NCI-H345 treated with DMSO at 0.1 percent for 48 hours (cell line): ENCODE data around the gene APPBP2.
"Not testable (repeated sequence)": the region's sequence is repeated elsewhere in the genome, so short reads cannot be mapped to it uniquely, and the experiment has no call there.

Source experiments
- DNase-seq: peaks from one replicate; lab custom pipeline; 2025; ENCODE audit not compliant: unreplicated experiment; lab: John Stamatoyannopoulos, UW

Gene APPBP2

DNA sequence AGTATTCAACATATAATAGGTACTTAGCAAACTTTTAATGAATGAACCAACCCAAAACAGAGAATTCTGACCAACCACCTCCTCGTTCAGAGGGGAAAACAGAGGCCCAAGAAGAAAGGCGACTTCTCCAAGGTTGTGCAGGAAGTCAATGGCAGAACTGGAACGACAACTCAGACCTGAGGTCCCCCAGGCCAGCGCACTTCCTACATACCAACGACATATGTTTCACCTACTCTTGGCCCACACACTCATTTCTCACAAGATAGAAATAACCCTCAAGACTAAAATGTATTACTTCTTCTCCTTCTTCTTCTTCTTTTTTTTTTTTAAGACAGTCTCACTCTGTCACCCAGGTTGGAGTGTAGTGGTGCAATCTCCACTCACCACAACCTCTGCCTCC, 89.4 kb downstream of the APPBP2 start:
- DNase-seq, result no peak

DNA sequence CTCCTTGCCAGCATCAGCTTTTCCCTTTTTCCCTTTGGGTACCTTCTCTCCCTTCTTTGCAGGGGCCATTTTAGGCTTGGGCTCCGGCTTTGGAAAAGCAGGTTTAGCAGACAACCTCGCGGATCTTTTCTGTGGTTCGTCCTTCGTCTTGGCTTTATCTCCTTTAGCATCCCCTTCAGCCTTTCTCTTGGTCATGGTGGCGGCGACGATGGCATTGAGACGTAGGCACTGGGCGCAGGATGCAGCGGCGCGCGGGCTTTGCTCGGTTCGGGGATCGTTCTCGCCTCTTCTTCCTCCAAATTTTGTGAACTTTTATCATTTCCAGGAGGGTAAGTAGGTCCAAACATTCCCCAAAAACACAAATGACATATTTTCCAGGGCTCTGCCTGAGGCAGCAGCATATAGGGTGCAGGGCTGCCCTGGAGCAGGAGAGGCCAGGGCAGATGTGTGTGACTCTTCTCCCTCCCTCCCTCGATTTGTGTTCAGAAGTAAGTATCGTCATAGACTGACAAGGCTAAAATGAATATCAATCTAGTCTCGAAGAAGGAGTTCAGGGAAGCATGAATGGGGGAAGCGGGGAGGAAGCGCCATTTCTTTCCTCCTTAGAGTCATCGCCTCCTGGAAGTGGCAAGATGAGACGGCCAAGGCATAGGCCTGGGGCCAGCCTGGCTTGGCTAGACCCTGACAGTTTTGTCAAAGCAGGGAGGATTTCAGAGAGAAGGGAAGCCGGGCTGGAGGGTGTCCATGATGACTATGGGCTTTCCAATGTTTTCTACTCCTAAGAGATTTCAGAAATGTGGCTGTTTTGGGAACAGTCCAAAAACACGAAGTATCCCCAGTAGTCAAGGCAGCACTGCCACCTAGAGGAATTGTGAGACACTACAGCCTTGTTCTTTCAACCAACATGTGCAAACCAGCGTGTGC, 90.5 kb downstream of the APPBP2 start:
- DNase-seq, result peak; percentile 60

DNA sequence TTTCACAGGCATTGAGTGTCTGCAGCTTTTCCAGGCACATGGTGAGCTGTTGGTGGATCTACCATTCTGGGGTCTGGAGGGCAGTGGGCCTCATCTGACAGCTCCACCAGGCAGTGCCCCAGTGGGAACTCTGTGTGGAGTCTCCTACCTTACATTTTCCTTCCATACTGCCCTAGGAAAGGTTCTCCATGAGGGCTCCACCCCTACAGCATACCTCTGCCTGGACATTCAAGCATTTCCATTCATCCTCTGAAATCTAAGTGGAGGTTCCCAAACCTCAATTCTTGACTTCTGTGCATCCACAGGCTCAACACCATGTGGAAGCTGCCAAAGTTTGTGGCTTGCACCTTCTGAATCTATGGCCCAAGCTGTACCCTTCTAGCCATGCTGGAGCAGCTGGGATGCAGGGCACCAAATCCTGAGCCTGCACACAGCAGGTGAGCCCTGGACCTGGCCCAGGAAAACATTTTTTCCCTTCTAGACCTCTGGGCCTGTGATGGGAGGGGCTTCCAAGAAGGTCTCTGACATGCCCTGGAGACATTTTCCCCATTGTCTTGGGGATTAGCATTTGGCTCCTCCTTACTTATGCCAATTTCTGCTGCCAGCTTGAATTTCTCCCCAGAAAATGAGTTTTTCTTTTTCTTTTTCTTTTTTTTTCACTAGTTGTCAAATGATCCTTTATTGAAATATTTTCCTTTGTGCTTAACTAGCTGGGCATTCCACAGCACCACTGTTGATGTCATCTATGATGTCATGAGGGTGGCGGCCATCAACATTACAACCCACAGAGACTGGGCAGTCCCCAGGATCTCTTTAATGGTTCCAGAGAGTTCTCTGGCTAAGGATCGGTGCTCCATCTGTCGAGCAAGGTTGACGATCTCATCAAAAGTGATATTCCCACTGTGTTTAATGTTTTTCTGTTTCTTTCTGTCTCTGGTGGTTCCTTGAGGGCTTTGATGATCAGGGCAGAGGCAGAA, 92.7 kb downstream of the APPBP2 start:
- DNase-seq, result not testable (repeated sequence)

GRCh38 chr17:60430561-60430960, 95.5 kb downstream of the APPBP2 start:
- not testable (repeated sequence) for DNase-seq

- DNase-seq, result not testable (repeated sequence)
Observed at GRCh38 chr17:60428491-60428890, 97.6 kb downstream of the APPBP2 start.

DNA sequence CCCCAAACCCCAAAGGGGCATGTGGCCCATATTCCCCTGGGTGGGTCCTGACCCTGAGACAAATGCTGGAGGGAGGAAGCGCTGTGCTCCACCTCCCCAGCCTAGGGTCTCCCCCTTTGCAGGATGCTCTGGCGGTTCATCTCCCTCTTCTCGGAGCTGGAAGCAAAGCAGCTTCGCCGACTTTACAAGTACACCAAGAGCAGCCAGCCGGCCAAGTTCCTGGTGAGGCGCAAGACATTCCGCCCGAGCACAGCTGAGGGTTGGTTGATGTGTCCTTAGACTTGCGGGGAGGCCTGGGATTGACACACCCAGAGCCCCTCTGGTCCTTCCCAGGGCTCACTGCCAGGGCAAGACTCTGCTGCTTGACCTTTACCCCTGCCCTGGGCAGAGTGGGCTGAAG, 99.4 kb downstream of the APPBP2 start:
- no peak for DNase-seq

DNA sequence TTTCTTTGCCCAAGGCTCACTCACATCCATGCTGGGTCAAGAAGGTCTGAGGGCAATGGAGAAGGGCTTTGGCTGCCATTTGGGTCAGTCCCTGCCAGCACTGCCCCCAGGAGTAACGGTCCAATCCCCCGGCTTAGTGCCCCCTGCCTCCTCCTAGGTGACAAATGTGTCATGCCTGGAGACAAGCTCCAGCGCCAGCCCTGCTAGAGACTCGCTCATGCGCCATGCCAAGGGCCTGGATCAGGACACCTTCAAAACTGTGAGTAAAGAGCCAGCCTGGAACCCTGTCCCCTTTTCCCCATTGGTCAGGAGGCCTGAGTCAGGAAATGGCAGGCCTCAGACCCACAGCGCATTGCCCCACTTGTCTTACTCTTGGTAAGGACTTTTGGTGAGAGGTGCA, 100.4 kb downstream of the APPBP2 start:
- DNase-seq, result no peak

DNA sequence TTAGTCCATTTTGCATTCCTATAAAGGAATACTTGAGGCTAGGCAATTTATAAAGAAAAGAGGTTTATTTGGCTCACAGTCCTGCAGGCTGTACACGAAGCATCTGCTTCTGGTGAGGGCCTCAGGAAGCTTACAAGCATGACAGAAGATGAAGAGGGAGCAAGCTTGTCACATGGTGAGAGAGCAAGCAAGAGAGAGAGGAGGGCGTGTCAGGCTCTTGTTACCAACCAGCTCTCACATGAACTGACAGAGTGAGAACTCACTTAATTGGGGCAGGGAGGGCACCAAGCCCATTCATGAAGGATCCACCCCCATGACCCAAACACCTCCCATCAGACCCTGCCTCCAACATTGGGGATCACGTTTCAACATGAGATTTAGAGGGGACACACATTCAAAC, 102.2 kb downstream of the APPBP2 start:
- DNase-seq, result no peak

DNA sequence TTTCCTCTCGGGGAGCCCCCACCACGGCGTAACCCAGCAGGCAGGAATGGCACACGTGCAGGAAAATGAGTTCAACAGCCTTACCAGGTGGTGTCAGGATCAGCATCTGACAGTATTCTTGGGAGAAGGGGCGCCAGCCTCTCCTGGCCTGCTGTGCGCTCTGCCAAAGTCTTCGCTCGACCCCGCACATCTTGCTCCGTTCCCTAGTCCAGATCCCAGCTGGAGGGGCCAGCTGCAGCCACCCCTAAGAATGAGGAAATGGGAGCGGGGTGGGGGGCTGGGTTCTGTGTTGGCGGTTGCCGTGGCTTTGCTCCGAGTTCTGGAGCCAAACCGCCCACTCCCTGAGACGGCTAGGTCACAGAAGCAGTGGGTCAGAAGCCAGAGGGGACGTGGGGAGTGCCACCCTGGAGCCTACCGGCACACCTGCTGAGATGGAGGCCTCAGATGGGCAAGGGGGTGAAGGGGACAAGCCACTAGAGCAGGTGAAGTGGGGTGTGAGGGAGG, 103.8 kb downstream of the APPBP2 start, which contains the start of gene CHCT1:
Gene CHCT1 (plus strand): TSS at position 328 of the 504 bp plus-strand sequence. CDS start 104 bp downstream, at position 432.
- DNase-seq, result no peak

GRCh38 chr17:60421273-60422161, 104.5 kb downstream of the APPBP2 start:
- DNase-seq, result peak; percentile 10

- not testable (repeated sequence) for DNase-seq
Observed at GRCh38 chr17:60419875-60420274, 106.2 kb downstream of the APPBP2 start.

DNA sequence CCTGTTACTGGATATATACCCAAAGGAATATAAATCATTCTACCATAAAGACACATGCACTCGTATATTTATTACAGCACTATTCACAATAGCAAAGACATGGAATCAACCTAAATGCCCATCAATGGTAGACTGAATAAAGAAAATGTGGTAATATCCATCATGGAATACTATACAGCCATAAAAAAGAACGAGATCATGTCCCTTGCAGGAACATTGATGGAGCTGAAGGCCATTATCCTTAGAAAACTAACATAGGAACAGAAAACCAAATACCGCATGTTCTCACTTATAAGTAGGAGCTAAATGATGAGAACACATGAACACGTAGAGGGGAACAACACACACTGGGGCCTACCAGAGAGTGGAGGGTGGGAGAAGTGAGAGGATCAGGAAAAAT, 107.0 kb downstream of the APPBP2 start:
- not testable (repeated sequence) for DNase-seq

DNA sequence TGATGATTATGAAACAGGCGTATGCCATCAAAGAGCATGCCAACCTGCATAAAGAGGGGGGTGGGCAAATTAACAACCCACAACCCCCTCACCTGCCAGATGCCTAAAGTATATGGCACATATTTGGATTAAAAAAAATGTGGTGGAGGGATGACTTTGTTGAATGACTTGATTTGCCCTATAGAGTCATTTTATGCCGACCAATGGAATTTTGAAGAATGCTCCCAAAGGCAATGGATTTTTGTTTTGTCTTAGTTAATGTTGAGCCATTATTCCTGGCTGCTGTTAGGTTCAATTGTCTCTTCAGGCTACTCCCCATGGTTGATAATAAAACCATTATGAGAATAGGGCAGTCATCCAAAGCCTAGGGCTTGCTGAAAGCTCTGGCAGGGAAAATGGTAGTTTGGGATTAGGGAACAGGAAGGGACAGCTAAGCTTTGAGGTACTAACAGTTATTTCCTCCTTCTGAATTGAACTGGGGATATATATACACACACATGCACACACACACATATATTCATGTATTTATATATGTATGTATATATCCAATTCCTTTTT, 109.6 kb downstream of the APPBP2 start:
- DNase-seq, result no peak

GRCh38 chr17:60415146-60415545, 110.9 kb downstream of the APPBP2 start:
- no peak for DNase-seq

- no peak for DNase-seq
Observed at GRCh38 chr17:60412701-60413100, 113.3 kb downstream of the APPBP2 start.

GRCh38 chr17:60410001-60410400, 116.0 kb downstream of the APPBP2 start:
- no peak for DNase-seq

GRCh38 chr17:60406887-60407286, 119.2 kb downstream of the APPBP2 start:
- DNase-seq, result no peak

- DNase-seq, result no peak
Observed at GRCh38 chr17:60403962-60404361, 122.1 kb downstream of the APPBP2 start.

DNA sequence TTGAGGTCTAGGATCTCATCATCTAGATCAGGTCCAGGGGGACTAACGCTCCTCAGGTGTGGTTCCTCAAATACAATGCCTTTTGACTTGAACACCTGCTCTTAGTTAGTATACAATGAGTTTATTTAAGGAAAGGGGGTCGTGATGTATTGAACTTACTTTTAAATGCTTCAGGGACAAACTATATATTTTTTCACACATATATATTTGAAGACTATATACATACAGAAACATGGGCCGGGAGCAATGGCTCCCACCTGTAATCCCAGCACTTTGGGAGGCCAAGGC, 122.6 kb downstream of the APPBP2 start:
- DNase-seq, result no peak

- no peak for DNase-seq
Observed at GRCh38 chr17:60401819-60402218, 124.2 kb downstream of the APPBP2 start.
